SJSA1 (cell line): ENCODE measurements around the gene PAPPA. TPM values are rescaled to one million over a fixed set of nuclear protein-coding genes. Genes with fewer than 3 reads are reported as not detected.

Experiments
- DNase-seq, 2 experiments: peaks; one replicate each; pipeline ENCODE4 v3.0.0-alpha.2; 2015 to 2020; ENCODE audit warnings: low spot score in 2 of 2, low read depth in 1 of 2
- H3K27ac ChIP-seq: fragments of 250-450 bp; sonication (Bioruptor Pico); 2 replicates; pipeline ENCODE4 v1.5.1; 2020; ENCODE audit warnings: mild to moderate bottlenecking, moderate library complexity
- H3K27me3 ChIP-seq: fragments of 250-450 bp; sonication (Bioruptor Pico); replicated peaks from 2 replicates; pipeline ENCODE4 v1.5.1; 2020; ENCODE audit warnings: mild to moderate bottlenecking, moderate library complexity
- H3K36me3 ChIP-seq: fragments of 250-450 bp; sonication (Bioruptor Pico); 2 replicates; pipeline ENCODE4 v1.5.1; 2020; ENCODE audit warnings: mild to moderate bottlenecking
- H3K4me1 ChIP-seq: fragments of 250-450 bp; sonication (Bioruptor Pico); replicated peaks from 2 replicates; pipeline ENCODE4 v1.6.1; 2021; ENCODE audit warnings: mild to moderate bottlenecking
- H3K4me3 ChIP-seq: fragments of 250-450 bp; sonication (Bioruptor Pico); 2 replicates; pipeline ENCODE4 v1.5.1; 2020; ENCODE audit warnings: mild to moderate bottlenecking
- H3K9me3 ChIP-seq: fragments of 250-450 bp; sonication (Bioruptor Pico); replicated peaks from 2 replicates; pipeline ENCODE4 v1.5.1; 2020; ENCODE audit warnings: mild to moderate bottlenecking
- total RNA-seq: library from RNA; depleted of rRNA; stranded (reverse); fragments of >200 nt; shearing (Covaris generic); gene quantifications from 2 replicates; pipeline ENCODE4 v1.2.3, GENCODE V29; 2014

Gene PAPPA
- total RNA-seq, 1 experiment from 2014 or later, result 5.3 TPM

DNA sequence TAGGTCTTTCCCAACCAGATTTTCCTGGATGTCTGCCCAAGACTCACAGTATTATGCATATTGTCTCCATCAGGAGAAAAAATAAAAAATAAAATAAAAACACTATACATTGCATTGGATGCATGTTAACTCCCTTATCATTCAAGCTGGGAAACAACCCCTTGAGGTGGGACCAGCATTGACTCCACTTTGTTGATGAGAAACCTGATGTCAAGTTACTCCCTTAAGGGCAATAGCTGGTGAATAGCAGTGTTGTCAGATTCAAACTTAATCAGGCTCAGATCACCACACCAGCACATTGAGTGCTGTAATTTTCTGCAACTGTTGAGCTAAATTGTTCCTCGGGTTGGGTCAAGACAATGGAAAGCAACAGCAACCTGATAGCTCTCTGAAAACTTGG lies 269.6 kb downstream of the PAPPA start:
- no peaks in the 10 kb centered on the region for H3K36me3 ChIP-seq
- H3K4me3 ChIP-seq, result no peak overlapping the region

DNA sequence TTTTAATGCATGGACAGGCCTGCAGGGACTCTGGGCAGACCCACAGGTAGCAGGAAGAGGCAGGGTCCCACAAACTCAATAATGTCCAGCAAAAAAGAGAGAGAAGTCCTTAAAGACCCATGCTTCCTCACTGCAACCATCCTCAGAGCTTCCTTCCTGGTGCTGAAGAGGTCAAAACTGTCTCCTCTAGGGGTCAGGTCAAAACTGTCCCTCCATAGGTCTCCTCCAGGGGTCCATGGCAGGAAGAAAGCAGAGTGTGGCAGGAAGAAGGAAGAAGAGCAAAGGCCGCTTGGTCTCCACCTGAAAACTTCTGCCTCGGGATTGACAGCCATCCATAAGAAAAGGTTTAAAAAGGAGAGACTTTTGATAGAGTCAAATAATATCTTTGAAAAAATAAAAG lies 271.7 kb downstream of the PAPPA start:
- H3K36me3 ChIP-seq, result no peaks in the 10 kb centered on the region
- H3K4me3 ChIP-seq, result no peak overlapping the region
- no peaks in the 10 kb centered on the region for H3K4me1 ChIP-seq
- H3K27me3 ChIP-seq, result no peaks in the 10 kb centered on the region
- H3K27ac ChIP-seq, result no peak overlapping the region
- H3K9me3 ChIP-seq, result no peaks in the 10 kb centered on the region
- DNase-seq, result no peak

More for the DNA sequence above, 269.6 kb downstream of the PAPPA start:
- Histone ChIP-seq H3K9me3 (no peaks in the 10 kb centered on the region), H3K4me1 (no peaks in the 10 kb centered on the region), H3K27me3 (no peaks in the 10 kb centered on the region), H3K27ac (no peak overlapping the region)
- no peak for DNase-seq

DNA sequence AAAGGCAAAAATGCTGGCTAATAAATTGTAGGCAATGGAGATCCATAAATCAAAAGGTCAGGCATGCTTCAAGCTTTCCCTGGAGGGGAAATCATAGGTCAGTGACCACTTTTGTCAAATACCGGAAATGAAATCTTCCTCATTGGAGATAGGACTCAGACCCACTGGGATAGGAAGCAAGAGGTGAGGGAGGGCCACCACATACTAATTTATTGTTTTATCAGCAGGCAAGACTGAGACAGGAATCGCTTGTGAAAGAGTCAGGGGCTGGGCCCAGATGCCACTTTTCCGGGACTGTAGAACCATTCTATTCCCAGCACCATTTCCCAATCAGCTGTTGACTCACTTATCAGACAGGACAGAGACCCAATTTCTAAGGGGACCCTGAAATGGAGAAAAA lies 277.3 kb downstream of the PAPPA start:
- Histone ChIP-seq H3K36me3 (no peaks in the 10 kb centered on the region), H3K4me1 (peaks cover 12% of the 10 kb centered on the region), H3K27ac (no peak overlapping the region), H3K4me3 (no peak overlapping the region), H3K27me3 (no peaks in the 10 kb centered on the region), H3K9me3 (0 out of 2 replicates have a peak, but pooled peaks cover 2% of the 10 kb centered on the region)
- DNase-seq, result no peak

DNA sequence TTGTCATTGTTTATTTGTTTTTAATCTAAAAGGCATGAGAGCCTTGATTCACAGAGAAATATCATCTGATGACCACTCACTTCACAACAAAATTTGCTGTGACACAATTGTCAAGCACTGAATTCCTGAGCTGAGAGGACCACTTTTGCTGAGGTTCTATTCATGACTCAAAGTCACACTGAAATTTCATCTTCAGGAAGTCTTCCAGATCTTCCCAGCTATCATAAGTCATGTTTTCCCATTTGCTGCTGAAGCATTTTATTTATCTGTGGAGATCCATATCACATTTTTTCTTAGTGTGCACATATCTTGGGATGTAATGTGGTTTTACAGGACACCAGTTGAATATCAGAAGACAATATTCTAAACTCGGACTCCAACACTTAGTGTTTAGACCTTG lies 278.5 kb downstream of the PAPPA start:
- Histone ChIP-seq H3K4me3 (no peak overlapping the region), H3K27ac (no peak overlapping the region), H3K4me1 (peaks cover 12% of the 10 kb centered on the region), H3K36me3 (no peaks in the 10 kb centered on the region), H3K27me3 (no peaks in the 10 kb centered on the region), H3K9me3 (0 out of 2 replicates have a peak, but pooled peaks cover 2% of the 10 kb centered on the region)
- peak in 1 of 2 experiments; percentile 19 for DNase-seq

DNA sequence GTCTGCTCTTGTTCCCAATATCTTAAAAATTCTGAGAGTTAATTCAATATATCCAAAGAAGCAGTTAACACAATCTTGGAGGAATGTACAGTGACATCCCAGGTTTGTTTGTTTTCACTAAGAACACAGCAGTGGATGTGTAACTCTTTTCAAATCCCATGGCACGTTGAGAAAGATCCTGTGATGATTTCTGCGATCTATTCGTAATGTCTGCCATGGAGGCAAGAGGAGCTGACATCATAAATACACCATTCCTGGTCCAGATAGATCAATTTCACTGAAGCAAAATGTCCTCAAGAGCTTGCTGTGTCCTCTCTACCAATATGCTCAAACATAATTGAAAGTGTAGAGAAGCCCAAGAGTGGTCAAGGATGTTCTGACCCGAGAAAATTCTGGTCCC lies 280.7 kb downstream of the PAPPA start:
- no peak for DNase-seq
- Histone ChIP-seq H3K27me3 (no peaks in the 10 kb centered on the region), H3K36me3 (no peaks in the 10 kb centered on the region), H3K27ac (no peak overlapping the region), H3K9me3 (0 out of 2 replicates have a peak, but pooled peaks cover 2% of the 10 kb centered on the region), H3K4me1 (peaks cover 12% of the 10 kb centered on the region), H3K4me3 (no peak overlapping the region)

DNA sequence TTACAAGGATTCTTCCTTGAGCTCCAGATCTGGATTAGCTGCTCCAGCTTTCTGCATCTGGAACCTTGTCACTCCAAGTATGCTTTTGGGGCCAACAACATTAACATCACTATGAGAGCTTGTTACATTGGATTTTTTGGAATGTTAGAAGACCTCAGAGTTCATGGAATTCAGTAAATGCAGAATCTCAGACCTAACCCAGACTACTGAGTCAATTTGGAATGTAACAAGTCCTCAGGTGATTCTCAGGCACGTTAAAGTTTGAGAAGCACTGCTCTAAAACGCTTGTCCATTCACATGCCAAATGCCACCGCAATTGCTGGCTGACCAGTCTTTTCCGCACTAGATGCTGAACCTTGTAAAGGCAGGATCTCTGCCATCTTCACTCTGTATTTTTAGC lies 282.1 kb downstream of the PAPPA start:
- Histone ChIP-seq H3K36me3 (no peaks in the 10 kb centered on the region), H3K27ac (no peak overlapping the region), H3K27me3 (no peaks in the 10 kb centered on the region), H3K4me3 (no peak overlapping the region), H3K4me1 (peaks cover 12% of the 10 kb centered on the region), H3K9me3 (0 out of 2 replicates have a peak, but pooled peaks cover 2% of the 10 kb centered on the region)
- DNase-seq, result no peak

DNA sequence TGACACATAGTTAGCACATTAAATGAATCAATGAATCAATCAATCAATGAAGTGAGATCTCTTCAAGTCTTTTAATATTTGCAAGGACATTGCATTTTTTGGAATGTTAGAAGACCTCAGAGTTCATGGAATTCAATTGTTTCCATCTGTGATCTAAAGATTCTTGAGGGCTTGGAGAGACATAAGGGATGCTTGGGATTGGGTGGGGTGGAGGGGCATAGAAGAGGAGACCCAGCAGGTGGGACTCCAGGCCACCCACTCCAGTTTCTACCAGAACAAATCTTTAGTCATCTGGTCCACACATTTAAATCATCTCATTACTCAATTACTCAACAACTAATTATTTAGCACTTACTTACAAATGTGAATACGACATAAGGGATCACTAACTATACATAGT lies 282.5 kb downstream of the PAPPA start:
- H3K9me3 ChIP-seq, result 0 out of 2 replicates have a peak, but pooled peaks cover 2% of the 10 kb centered on the region
- peaks cover 12% of the 10 kb centered on the region for H3K4me1 ChIP-seq
- no peak overlapping the region for H3K27ac ChIP-seq
- DNase-seq, result no peak
- no peaks in the 10 kb centered on the region for H3K27me3 ChIP-seq
- no peak overlapping the region for H3K4me3 ChIP-seq
- no peaks in the 10 kb centered on the region for H3K36me3 ChIP-seq

DNA sequence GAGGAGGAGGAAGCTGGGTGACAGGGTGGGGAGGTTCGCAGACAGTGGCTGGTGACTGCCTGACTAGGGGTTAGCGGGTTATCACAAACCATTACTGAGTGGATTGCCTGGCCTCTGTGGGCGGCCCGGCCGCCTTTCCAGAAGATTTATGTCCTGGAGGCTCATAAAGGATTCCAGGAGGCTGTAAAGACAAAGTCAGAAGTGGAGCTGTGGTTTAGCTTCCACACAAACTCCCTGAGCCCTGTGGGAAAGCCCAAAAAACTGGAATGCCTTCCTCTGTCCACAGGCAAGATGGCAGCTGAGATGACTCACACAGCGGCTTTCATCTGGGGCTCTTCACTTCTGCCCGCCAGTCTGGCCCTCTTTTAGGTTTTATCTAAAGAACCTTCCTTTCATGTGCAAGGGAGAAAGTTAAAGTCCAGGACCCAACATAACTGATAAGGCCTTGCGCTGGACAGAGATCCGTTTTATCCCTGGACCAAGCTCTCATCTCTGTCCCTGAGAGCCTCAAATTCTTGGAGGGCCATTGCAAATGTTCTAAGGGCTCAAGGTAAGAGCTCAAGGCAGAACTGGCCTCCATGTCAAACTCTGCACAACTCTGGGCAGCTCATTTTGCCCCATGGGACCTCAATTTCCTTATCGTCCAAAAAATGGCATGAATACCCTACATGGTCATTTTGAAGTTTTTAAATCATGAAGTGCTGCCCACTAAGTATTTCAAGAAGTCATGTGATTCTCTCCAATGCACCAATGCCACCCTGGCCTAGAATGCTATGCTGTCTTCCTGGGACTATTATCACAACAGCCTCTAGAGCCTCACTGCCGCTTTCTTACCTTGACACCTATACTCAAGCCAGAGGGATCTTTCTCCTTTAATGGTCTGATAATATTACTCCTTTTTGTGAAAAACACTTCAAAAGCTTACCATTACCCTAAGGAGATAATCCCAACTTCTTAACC lies 284.1 kb downstream of the PAPPA start:
- Histone ChIP-seq H3K4me1 (peaks cover under 1% of the 10 kb centered on the region), H3K27ac (no peak overlapping the region), H3K9me3 (no peaks in the 10 kb centered on the region), H3K27me3 (no peaks in the 10 kb centered on the region), H3K36me3 (no peaks in the 10 kb centered on the region), H3K4me3 (no peak overlapping the region)
- no peak for DNase-seq

DNA sequence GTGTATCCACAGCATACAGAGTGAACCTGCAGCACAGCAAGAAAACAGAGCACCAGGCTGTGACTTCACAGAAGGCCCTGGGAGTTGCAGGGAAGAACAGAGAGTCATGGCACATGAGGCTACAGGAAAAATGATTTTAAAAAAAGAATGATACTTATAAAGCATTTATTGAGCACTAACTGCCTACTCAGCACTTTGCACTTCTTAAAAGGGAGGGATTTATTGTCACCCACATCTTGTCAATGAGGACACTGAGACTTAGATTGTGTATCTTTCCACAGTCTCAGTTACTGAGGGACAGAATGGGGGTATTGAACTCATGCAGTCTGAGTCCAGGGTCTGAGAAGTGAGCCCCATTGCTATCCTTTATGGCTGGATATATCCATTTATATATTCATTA lies 288.9 kb downstream of the PAPPA start:
- Histone ChIP-seq H3K4me3 (no peak overlapping the region), H3K27me3 (no peaks in the 10 kb centered on the region), H3K36me3 (no peaks in the 10 kb centered on the region), H3K9me3 (no peaks in the 10 kb centered on the region), H3K27ac (no peak overlapping the region), H3K4me1 (no peaks in the 10 kb centered on the region)
- DNase-seq, result no peak

DNA sequence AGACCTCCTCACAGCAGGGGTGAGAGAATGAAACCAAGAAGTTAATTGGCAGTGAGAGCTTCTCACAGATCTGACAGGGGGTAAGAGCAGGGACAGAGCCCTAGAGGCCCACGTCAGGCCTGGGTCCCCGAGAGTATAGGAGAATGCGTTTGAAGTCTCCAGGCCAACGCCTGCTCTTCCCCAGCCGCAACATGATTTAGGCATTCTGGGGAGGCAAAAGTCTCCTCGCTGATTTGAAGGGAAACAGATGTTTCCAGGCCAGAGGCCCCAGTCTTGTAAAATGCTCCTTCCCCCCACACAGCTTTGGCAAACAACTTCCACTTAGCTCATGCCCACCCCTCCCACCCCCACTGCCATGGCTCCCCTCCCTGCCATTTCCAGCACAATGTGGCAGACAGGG lies 294.3 kb downstream of the PAPPA start:
- no peak overlapping the region for H3K27ac ChIP-seq
- peaks cover 16% of the 10 kb centered on the region for H3K4me1 ChIP-seq
- no peak for DNase-seq

DNA sequence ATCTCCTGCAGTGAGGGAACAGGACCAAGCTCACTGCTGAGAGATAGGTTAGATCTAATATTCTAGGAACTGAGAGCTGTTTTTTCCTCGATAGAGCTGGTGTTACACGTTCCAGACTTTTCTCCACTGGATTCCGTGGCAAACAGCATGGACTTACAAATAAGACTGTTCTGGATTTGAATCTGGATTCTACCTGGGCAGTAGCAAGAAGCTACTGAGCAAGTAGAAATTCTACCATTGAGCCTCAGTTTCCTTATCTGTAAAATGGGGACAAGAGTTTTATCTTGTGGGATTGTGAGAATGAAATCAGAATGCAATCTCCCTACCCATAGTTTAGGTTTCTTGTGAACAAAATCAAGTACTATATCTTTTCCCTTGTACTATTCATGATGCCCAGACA lies 294.8 kb downstream of the PAPPA start:
- DNase-seq, result no peak
- no peak overlapping the region for H3K4me3 ChIP-seq
- no peaks in the 10 kb centered on the region for H3K9me3 ChIP-seq
- no peaks in the 10 kb centered on the region for H3K36me3 ChIP-seq
- no peaks in the 10 kb centered on the region for H3K27me3 ChIP-seq
- peaks cover 16% of the 10 kb centered on the region for H3K4me1 ChIP-seq
- H3K27ac ChIP-seq, result no peak overlapping the region

More for the DNA sequence above, 294.3 kb downstream of the PAPPA start:
- Histone ChIP-seq H3K9me3 (no peaks in the 10 kb centered on the region), H3K27me3 (no peaks in the 10 kb centered on the region), H3K4me3 (no peak overlapping the region), H3K36me3 (no peaks in the 10 kb centered on the region)

DNA sequence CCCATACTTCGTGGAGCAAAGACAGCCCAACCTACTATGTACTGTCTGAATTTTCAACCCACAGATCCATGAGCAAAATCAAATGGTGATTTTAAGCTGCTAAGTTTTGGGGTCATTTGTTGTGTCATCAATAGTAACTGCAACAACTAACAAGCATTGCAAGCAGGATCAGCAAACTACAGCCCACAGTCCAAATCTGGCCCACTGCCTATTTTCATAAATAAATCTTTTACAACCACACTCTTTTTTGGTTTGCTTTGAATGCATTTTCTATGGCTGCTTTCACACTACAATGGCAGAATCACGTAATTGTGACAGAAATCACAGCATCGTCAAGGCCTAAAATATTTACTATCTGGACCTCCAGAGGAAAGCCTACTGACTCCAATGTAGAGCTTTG lies 296.4 kb downstream of the PAPPA start:
- H3K27me3 ChIP-seq, result no peaks in the 10 kb centered on the region
- no peaks in the 10 kb centered on the region for H3K9me3 ChIP-seq
- H3K27ac ChIP-seq, result no peak overlapping the region
- peaks cover 16% of the 10 kb centered on the region for H3K4me1 ChIP-seq
- no peaks in the 10 kb centered on the region for H3K36me3 ChIP-seq
- no peak overlapping the region for H3K4me3 ChIP-seq
- DNase-seq, result no peak

DNA sequence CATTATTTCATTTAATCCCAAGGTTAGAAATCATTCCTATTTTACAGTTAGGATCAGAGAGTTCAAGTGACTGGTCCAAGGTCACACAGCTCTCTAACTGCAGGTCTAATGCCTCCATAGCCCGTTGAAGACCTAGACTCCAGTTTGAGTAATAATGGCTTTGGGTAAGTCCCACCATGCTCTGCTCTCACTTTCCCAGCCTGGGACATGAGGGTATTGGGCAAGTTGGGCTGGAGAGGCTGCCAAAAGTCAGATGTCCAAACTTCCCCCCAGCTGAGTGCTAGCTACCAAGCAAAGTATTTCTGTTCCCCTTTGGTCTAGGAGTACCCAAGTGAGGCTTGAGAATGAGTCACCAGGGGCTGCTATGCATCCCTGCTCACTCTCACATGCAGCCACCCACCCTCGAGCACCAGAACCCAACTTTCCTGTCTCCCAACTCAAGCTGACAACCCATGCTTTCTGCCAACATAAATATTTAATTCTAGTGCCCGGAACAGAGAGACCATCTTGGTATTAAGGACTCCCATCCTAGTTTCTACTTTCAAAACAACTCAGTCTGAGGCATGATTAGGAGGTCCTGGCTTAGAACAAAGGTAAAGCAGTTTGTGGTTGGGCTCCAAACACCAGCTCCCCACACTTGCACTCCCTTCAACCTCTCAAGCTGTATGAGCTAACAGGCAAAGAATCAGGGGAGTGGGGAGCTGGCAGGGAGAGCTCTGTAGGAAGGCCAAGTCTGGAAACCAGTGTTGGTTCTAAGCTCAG lies 297.0 kb downstream of the PAPPA start:
- Histone ChIP-seq H3K27ac (peak overlapping the region; percentile 41), H3K4me1 (peaks cover 16% of the 10 kb centered on the region), H3K36me3 (no peaks in the 10 kb centered on the region), H3K9me3 (no peaks in the 10 kb centered on the region), H3K27me3 (no peaks in the 10 kb centered on the region), H3K4me3 (no peak overlapping the region)
- DNase-seq, result peak; percentile 61 to 72
